Measurements from ENCODE around the gene CPA4. TPM values are rescaled to one million over a fixed set of nuclear protein-coding genes. Genes with fewer than 3 reads are reported as not detected.
"Not testable (repeated sequence)": the region's sequence is repeated elsewhere in the genome, so short reads cannot be mapped to it uniquely, and the experiment has no call there.

Gene CPA4
- total RNA-seq, 1 donor from 2014 or later, result 0.78 TPM

- DNase-seq, result no peak
Measured at GRCh38 chr7:130303127-130303526, 10.2 kb downstream of the CPA4 start.

GRCh38 chr7:130303551-130303950, 10.6 kb downstream of the CPA4 start:
- no peak for DNase-seq

DNA sequence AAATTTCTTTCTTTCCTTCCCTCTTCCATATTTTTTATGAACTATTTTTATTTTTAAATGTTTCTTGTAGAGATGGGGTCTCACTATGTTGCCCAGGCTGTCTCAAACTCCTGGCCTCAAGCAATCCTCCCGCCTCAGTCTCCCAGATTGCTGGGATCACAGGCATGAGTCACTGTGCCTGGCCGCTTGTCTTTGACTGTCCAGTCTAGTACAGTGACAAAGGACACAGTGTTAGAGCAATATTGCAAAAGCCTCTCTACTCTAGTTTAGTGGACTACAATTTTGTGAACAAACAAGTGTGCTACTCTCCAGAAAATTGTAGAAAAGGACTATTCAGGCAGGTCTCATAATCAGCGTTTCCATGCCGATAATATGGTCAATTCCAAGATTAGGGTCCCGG, 11.0 kb downstream of the CPA4 start:
- no peak for DNase-seq

DNA sequence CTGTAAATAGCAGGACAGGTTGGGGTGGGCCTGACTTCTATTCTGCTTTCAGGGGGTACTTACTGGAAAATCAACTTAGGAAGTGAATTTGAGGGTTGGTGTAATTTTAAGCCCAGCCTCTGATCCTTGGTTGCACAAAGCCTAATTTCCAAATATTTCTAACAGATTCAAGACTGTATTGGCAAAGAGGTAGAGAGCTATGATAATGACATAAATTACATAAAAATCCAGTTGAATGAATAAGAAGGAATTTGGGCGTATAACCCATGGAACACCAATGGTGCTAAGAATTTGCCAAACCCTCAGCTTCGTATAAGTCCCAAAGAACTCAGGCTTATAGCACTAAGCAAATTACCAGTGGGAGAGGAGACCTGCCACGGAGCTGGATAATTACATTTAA, 11.9 kb downstream of the CPA4 start:
- no peak for DNase-seq

DNA sequence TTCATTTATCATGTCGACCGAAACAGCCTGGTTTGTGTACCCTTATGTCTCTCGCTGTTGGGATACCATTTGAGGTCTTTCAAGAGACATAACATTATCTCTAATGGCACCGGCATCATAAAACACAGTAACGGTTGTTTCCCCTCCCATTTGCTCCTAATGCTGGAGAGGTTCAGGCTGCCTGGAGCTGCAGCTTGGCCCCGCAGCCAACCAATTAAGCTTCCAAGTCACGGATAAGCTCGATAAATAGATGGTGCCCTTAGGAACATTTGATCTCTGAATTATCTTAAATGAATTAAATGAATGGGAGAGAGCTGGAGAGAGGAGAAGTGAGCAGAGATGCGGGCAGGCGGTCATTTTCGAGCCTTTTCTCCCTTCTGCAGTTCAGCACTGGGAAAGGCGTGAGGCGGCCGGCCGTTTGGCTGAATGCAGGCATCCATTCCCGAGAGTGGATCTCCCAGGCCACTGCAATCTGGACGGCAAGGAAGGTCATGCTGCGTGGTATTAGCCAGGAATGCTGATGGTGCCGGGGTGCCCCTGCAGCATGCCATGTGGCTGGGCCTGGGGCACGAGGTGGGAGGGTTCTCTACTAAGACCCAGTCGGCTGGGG, 12.6 kb downstream of the CPA4 start:
- no peak for DNase-seq

DNA sequence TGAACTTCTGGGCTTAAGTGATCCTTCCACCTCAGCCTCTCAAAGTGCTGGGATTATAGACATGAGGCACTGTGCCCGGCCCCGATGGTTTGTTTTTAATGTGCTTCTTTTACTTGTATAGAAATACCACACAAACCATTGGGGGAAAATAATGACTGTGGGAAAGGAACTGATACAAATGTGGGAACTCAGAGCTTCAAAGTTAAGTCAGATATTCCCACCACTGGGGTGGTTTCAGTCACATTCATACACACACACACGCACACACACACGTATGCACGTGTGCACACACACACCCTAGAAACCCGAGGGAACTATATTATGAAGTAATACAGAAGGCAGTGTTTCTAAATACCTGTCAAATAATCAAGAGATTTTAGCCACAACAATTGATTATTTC, 17.0 kb downstream of the CPA4 start:
- DNase-seq, result no peak

GRCh38 chr7:130314305-130314704, 21.3 kb downstream of the CPA4 start:
- DNase-seq, result no peak

DNA sequence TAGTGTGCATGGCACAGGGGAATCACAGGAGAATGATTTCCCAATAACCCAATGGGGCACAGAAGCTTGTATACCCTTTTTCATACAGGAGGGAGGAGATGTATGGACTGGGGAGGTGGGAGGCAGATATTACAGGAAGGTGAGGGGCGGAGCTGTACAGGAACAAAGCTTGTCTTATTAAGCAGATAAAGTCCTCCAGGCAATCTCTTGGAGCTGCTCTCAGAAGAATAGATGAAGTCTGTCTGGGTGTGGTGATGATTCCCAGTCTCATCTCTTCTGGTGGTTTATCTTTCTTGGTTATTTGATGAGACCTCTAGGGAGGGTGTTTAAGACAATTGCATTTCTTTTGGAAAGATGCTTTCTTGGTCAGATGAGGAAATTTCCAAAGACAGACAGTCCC, 26.6 kb downstream of the CPA4 start:
- DNase-seq, result no peak

GRCh38 chr7:130321542-130322229, 28.7 kb downstream of the CPA4 start:
- not testable (repeated sequence) for DNase-seq

GRCh38 chr7:130322615-130323014, 29.7 kb downstream of the CPA4 start:
- DNase-seq, result no peak

DNA sequence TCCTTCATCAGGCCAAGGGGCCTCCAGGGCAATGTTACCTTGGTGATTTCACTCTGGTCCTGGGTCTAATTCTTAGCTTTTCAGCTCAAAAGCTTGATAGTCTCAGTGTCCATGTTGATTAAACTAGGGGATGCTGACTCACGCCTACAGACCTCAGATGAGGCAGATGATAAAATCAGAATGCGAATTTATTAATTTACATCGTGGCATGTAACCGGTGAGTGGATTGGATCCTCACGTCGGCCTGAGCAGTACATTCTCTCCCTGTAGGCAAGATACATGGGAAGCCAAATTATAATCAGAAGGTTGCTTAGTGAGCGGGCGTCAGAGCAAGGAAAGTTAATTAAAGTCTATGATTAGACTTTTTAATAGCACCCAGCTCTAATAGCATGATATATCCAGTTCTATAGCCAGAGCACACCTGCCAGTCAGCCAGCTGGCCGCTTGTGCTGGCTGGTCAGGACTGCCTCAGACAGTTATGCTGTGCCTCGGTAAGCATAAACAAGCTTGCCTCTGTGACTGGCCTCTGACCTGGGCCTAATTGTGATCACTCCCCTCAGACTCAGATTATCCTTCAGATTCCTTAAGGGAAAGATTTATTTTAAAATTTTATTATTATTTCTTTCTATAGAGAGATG, 31.5 kb downstream of the CPA4 start:
- DNase-seq, result no peak

DNA sequence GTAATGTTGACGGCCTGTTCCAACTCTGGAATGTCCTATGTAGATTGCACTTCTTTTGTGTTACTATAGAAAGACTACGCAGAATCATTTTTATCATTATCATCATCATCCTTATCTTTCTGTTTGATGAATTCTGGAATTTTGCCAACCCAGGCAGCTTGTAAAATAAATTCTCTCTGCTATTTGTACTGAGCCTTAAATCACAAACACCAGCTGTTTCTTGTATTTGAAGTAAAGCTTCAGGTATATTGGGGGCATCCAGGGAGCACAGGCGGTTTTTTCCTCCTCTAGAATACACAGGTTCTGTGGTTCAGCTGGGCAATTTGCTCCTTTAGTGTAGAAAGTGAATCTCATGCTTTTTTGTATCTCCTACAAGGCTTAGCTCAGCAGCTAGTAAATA, 36.7 kb downstream of the CPA4 start:
- no peak for DNase-seq

DNA sequence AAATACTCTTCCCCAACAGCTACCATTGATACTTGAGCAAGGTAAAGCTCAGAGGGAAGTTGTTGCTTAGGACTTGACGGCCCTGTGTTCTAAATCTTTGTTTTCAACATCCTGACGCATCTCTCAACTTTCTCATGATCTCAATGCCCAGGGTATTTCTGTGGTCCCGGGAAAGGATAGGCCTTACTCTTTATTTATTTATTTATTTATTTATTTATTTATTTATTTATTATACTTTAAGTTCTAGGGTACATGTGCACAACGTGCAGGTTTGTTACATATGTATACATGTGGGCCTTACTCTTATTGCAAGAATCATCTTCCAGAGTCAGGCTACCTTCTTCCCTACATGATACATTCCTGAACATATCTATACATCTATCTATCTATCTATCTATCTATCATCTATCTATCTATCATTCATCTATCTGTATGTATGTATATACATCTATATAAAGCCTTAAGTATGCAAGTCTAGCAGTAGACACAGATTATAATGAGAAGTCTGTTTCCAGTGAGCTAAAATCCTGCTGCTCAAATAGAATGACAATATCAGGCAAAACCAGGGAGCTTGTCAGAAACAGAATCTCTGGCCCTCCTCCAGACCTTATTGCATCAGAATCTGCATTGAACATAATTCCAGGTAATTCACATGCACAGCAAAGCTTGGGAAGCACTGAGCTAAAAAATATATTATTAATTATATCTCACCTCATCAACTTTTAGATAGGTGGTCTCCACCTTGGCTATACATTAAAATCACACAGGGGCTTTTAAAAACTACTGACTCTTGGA, 39.5 kb downstream of the CPA4 start:
- DNase-seq, result no peak

GRCh38 chr7:130333832-130334231, 40.9 kb downstream of the CPA4 start:
- DNase-seq, result no peak

- DNase-seq, result no peak
Measured at GRCh38 chr7:130334274-130334673, 41.3 kb downstream of the CPA4 start.

- DNase-seq, result no peak
Measured at GRCh38 chr7:130337410-130337971, 44.5 kb downstream of the CPA4 start.

- DNase-seq, result no peak
Measured at GRCh38 chr7:130338233-130338632, 45.3 kb downstream of the CPA4 start.

DNA sequence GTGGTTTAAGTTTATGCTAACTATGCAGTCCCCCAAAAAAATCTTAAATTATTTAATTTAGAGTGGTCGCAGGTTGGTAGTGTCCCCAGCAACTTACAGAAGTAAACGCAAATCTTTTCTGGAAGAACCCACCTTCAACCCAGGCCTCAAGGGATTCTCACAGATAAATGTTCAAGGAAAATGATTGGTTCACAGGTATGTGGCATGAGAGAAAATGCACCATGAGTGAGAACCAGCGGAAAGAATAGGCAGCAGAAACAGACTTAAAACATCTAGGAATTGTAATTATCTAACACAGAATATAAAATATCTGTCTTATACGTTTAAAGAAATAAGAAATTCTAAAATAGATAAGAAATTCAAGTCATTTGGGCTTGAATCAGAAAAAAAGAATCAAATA, 48.9 kb downstream of the CPA4 start:
- DNase-seq, result no peak

- no peak for DNase-seq
Measured at GRCh38 chr7:130342701-130343380, 49.9 kb downstream of the CPA4 start.

DNA sequence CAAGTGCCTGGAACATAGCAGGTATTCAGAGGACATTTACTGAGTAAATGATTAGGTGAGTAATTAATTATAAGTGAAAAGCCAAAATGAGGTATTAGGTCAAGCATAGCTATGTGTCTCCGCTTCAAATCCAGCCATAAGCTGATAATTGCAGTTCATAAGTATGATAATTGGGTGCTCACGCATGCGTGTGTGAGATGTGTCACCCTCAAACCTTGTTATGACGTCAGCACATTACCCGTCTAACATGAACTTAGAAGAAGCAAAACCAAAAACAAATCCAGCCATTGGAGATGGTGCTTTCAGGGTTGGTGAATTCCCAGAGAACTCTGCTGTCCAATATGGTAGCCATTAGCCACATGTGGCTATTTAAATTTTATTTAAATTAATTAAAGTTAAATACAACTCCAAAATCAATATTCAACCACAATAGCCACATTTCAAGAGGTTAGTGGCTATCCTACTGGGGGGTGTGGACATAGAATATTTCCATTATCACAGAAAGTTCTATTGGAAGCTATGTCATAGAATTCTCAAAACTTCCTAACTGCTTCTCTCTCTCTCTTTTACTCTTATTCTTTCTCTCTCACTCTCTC, 51.4 kb downstream of the CPA4 start, which contains the start of gene CPA5:
Gene CPA5, plus strand, starts transcription at position 546 of the 596 bp plus-strand sequence. CDS start 1,670 bp downstream, outside the sequence.
- DNase-seq, result no peak

GRCh38 chr7:130345136-130345535, 52.2 kb downstream of the CPA4 start:
- no peak for DNase-seq

DNA sequence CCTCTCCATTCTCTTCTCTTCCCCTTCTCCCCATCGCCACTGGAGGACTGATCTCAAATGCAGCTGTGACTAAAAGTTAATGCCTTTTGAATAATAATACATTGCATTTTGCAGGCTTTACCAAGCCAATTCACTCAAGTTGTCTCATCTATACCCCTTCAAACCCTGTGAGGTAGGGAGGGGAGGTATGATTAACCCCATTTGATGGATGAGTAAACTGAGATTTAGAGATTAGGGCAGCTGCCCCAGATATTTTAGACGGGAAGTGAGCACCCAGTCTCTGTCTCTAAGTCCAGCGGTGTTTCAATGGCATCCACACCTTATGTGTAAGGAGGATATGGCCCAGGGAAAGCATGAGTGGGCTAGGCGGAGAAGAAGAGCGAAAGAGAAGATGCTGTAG, 52.8 kb downstream of the CPA4 start:
- DNase-seq, result no peak

All from occipital lobe (tissue), 2 donors.